Measurements from ENCODE around the gene KIAA2012.

GRCh38 chr2:202105025-202105424 is 32.0 kb downstream of the KIAA2012 start:
- no peak for TF ChIP-seq EZH2 (IDR thresholded peaks at IDR 0.05; ENCODE audit: borderline replicate concordance, low read depth, low read length, poor library complexity, severe bottlenecking)
- no peak for TF ChIP-seq CTCF (conservative IDR thresholded peaks at IDR 0.05; ENCODE audit: low read depth, low read length)

Measured in A673 (cell line).